ENCODE measurements around the gene TRAFD1. TPM values are rescaled to one million over a fixed set of nuclear protein-coding genes. Genes with fewer than 3 reads are reported as not detected.

TRAFD1 gene
- total RNA-seq, 1 donor: 47.5 TPM

DNA sequence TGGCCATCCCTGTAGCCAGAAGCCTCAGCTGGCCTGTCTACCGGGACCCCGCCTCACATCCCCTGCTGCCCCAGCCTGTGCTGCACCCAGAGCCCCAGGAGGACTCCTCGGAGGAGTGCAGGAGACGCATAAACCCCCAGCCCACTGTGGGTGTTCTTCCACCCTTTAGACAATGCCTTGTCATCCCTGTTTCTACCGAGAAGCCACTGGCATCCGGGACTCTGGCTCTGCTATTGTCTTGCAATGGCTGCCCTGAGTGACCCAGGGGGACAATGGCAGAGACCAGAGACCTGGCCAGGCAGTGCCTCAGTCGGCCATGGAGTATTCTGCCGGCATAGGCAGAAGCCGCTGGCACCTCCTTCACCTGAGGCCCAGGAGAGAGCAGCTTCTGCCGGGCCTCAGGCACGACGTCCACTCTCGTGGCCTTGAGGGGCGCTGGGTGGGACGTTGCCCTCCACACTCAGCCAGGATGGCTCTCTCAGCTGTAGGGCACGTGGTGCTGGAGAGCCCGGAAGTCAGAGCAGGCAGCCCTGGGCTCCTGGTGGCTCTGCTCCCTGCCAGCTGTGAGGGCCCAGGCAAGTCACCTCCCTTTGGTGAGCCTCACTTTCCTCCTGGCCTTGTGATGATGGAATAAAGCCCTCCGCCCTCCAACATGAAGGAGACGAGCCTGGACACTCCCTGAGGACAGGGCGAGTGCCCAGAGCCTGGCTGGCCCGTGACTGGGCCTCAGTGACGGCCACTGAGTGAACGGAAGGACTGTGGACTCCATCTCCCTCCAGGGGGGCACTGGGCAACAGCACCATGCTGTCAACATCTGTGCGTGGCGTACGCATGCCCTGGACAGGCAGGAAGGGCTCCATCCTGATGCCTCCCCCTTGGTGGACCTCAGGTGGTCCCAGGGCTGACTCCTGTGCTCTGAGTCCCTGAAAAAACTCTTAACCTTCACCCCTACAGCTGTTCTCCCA, 41.0 kb downstream of the TRAFD1 start:
- H3K4me3 ChIP-seq (ENCODE audit: low read depth, low read length): no peak overlapping the region
- DNase-seq (ENCODE audit: low read depth): no peak
- TF ChIP-seq, protein P1, sequence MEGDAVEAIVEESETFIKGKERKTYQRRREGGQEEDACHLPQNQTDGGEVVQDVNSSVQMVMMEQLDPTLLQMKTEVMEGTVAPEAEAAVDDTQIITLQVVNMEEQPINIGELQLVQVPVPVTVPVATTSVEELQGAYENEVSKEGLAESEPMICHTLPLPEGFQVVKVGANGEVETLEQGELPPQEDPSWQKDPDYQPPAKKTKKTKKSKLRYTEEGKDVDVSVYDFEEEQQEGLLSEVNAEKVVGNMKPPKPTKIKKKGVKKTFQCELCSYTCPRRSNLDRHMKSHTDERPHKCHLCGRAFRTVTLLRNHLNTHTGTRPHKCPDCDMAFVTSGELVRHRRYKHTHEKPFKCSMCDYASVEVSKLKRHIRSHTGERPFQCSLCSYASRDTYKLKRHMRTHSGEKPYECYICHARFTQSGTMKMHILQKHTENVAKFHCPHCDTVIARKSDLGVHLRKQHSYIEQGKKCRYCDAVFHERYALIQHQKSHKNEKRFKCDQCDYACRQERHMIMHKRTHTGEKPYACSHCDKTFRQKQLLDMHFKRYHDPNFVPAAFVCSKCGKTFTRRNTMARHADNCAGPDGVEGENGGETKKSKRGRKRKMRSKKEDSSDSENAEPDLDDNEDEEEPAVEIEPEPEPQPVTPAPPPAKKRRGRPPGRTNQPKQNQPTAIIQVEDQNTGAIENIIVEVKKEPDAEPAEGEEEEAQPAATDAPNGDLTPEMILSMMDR (IDR thresholded peaks at IDR 0.05; ENCODE audit: insufficient read depth, low read depth, low read length): no peak

DNA sequence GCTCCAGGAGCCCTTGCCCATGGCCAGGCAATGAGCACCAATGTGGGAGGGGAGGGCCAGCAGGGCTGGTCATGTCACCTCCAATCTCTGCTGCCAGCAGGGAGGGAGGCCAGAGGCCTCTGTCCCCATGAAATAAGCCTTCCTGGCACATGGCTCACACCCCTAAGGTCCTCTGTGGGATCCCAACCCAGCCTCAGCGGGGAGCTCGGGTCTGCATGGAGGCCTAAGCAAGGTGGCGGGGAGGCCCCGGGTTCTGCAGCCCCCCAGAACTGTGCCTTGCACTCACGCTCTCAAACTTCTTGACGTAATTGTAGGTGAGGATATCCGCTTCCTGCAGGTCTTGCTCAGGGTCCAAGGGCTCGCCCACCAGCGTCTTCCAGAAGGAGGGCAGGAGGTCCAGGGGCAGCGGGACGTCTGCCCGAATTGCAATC, 41.7 kb downstream of the TRAFD1 start:
- DNase-seq (ENCODE audit: low read depth): no peak
- TF ChIP-seq, protein P1 (IDR thresholded peaks at IDR 0.05; ENCODE audit: insufficient read depth, low read depth, low read length): no peak

DNA sequence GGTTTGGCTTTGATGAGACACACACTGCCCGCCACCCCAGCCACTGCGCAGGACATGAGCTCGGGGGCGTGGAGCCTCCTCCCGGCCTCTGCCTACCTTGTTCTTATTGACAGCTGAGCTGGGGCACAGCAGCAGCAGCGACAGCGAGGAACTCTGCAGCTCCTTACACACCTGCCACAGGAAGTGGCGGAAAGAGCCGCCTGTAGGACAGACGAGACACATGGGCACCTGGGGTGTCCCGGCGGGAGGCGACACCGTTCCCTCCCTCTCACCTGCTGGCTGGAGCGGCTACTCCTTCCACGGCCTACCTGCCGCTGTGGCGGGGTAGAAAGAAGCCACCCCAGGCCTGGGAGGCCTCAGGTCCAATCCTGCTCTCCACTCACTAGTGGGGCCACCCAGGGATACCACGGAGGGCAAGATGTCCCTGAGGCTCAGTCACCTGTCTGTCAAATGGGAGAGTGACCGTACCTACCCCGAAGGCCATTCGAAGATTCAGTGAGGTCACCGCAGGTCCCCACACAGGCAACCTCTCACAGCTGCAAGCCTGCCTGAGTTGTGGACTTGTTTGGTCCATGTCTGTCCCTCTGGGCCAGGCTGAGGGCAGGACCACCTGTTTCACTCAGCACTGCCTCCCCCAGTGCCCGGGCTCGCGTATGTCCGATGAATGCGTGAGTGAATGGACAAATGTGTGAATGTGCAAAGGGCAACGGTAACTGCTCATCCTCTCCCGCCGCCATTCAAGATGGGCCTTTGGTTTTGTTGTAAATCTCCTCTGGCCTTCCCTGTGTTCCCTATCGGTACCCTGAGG, 42.6 kb downstream of the TRAFD1 start:
- no peak overlapping the region for H3K4me3 ChIP-seq (ENCODE audit: low read depth, low read length)
- DNase-seq (ENCODE audit: low read depth): no peak
- TF ChIP-seq, protein P1 (IDR thresholded peaks at IDR 0.05; ENCODE audit: insufficient read depth, low read depth, low read length): no peak

More for the DNA sequence above, 41.7 kb downstream of the TRAFD1 start:
- no peak overlapping the region for H3K4me3 ChIP-seq (ENCODE audit: low read depth, low read length)

DNA sequence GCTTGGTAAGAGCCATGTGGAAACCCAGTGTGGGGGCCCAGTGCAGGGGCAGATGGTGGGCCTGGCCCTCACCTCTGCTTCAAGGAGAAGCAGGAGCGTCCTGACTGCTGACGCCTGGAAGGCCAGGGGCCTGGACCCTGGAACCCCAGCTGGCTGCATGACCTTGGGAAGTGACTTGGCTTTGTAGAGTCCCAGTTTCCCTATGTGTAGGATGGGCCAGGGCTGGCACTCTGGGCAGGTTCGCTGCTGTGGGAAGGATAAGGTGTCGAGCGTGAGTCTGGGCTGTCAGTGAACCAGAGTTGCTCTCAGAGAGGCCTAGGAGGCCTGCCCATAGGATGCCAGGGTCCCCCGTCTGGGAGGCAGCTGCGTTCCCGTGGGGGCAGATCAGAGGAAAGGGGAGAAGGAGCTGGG, 43.2 kb downstream of the TRAFD1 start:
- no peak overlapping the region for H3K4me3 ChIP-seq (ENCODE audit: low read depth, low read length)
- TF ChIP-seq, protein P1 (IDR thresholded peaks at IDR 0.05; ENCODE audit: insufficient read depth, low read depth, low read length): no peak
- DNase-seq (ENCODE audit: low read depth): no peak

DNA sequence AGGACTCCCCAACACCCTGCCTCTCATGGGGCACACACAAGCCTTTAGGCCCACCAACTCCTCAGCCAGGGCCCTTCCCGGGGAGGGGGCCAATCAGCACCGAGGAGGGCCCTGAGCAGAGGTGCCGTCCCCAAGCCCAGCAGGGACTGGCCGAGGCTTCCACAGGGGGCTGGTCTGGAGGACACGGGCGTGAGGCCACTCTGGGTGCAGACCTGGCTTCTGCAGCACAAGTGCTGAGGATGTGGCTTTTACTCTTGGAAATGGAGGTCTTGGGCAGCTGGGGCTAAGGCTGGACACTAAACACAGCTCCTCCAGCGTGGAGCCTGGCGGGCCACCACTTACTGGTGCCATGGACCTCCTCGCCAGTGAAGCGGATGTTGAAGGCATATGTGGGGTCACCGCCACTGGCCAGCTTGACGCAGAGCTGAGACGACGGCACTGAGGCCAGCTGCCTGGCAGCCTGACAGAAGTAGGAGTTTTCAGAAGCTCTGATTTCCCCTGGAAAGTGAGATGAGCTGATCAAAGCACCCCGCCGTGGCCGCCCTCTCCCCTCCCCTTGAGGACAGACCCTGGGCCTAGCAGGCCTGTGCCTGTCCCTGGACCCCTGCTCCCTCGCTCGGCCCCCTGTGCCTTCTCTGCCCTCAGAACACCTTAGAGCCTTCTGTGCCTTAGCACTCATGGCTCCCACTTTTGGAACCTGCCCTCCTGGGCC, 44.0 kb downstream of the TRAFD1 start:
- no peak for DNase-seq (ENCODE audit: low read depth)
- TF ChIP-seq, protein P1 (IDR thresholded peaks at IDR 0.05; ENCODE audit: insufficient read depth, low read depth, low read length): no peak

DNA sequence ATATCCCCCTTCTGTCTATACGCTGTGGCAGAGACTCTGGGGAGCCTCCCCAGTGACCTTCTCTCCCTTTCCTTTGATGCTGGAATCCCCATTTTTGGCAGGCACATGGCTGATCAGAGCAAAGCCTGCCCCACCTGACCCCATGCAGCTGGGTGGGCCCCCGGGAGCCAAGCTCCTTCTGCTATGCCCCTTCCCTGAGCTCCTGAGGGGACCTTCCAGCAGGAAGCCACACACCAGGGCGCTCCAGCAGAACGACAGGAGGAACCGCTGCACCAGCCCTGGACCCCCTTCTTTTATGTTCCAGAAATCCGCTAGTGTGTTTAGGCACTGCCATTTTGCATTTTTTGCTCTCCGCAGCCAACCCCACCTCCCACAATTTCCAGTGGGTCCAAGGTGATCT, 44.6 kb downstream of the TRAFD1 start:
- TF ChIP-seq, protein P1 (IDR thresholded peaks at IDR 0.05; ENCODE audit: insufficient read depth, low read depth, low read length): no peak
- no peak overlapping the region for H3K4me3 ChIP-seq (ENCODE audit: low read depth, low read length)
- no peak for DNase-seq (ENCODE audit: low read depth)

More for the DNA sequence above, 44.0 kb downstream of the TRAFD1 start:
- H3K4me3 ChIP-seq (ENCODE audit: low read depth, low read length): no peak overlapping the region

All from fibroblast of villous mesenchyme (primary cell).